Measurements from ENCODE around the gene DLG2. TPM values are rescaled to one million over a fixed set of nuclear protein-coding genes. Genes with fewer than 3 reads are reported as not detected.

Gene DLG2
- total and polyA plus RNA-seq, 7 donors = 0.23 to 5.3 (median 3.4) TPM

- 46 to 55% (median 47%) methylated on average over 2 of the region's 2 CpGs for WGBS, 3 donors
- intact Hi-C loops (cut with DNase I) = no loop called here
Observed at GRCh38 chr11:83611031-83611430, 2016.1 kb downstream of the DLG2 start.

GRCh38 chr11:83609191-83609590 is 2018.0 kb downstream of the DLG2 start:
- no peak for DNase-seq
- H3K27me3 ChIP-seq (ENCODE audit: insufficient read depth in 3 of 3, low read length in 2 of 3) = no peaks in the 10 kb centered on the region
- WGBS, 3 donors = 87 to 92% (median 91%) methylated on average over 2 of the region's 2 CpGs
- no peaks in the 10 kb centered on the region for H3K36me3 ChIP-seq (ENCODE audit: insufficient read depth in 1 of 2, low read depth in 1 of 2)
- H3K27ac ChIP-seq = no peak overlapping the region
- no peak overlapping the region for H3K4me3 ChIP-seq
- no peaks in the 10 kb centered on the region for H3K9me3 ChIP-seq
- ATAC-seq = no peak
- no peaks in the 10 kb centered on the region for H3K4me1 ChIP-seq
- TF ChIP-seq CTCF (IDR thresholded peaks at IDR 0.05) = no peak
- intact Hi-C loops (cut with DNase I) = no loop called here

More at GRCh38 chr11:83611031-83611430, 2016.1 kb downstream of the DLG2 start:
- Histone ChIP-seq H3K4me3 (no peak overlapping the region), H3K27ac (no peak overlapping the region), H3K36me3 (ENCODE audit: insufficient read depth in 1 of 2, low read depth in 1 of 2) (no peaks in the 10 kb centered on the region), H3K27me3 (ENCODE audit: insufficient read depth in 3 of 3, low read length in 2 of 3) (no peaks in the 10 kb centered on the region), H3K9me3 (no peaks in the 10 kb centered on the region), H3K4me1 (no peaks in the 10 kb centered on the region)
- no peak for TF ChIP-seq CTCF (IDR thresholded peaks at IDR 0.05)
- no peak for DNase-seq
- ATAC-seq = no peak

- ATAC-seq (no peak), DNase-seq (no peak)
- Histone ChIP-seq H3K36me3 (ENCODE audit: insufficient read depth in 1 of 2, low read depth in 1 of 2) (no peaks in the 10 kb centered on the region), H3K4me3 (no peak overlapping the region), H3K27ac (no peak overlapping the region), H3K9me3 (no peaks in the 10 kb centered on the region), H3K27me3 (ENCODE audit: insufficient read depth in 3 of 3, low read length in 2 of 3) (no peaks in the 10 kb centered on the region), H3K4me1 (no peaks in the 10 kb centered on the region)
- TF ChIP-seq CTCF (IDR thresholded peaks at IDR 0.05) = no peak
- 87 to 95% (median 94%) methylated on average over 1 of the region's 1 CpG for whole genome bisulfite sequencing, 3 donors
- intact Hi-C loops (cut with DNase I) = no loop called here
Observed at GRCh38 chr11:83608571-83608970, 2018.6 kb downstream of the DLG2 start.

- intact Hi-C loops (cut with DNase I) = no loop called here
- DNase-seq (no peak), ATAC-seq (no peak)
- no peaks in the 10 kb centered on the region for H3K4me1 ChIP-seq
- TF ChIP-seq CTCF (IDR thresholded peaks at IDR 0.05) = no peak
- H3K9me3 ChIP-seq = no peaks in the 10 kb centered on the region
- WGBS, 3 donors = 52 to 66% (median 57%) methylated on average over 5 of the region's 5 CpGs
- no peak overlapping the region for H3K4me3 ChIP-seq
- H3K36me3 ChIP-seq (ENCODE audit: insufficient read depth in 1 of 2, low read depth in 1 of 2) = no peaks in the 10 kb centered on the region
- no peaks in the 10 kb centered on the region for H3K27me3 ChIP-seq (ENCODE audit: insufficient read depth in 3 of 3, low read length in 2 of 3)
- H3K27ac ChIP-seq = no peak overlapping the region
Observed at GRCh38 chr11:83601914-83602527, 2025.1 kb downstream of the DLG2 start.
